ENCODE results near the gene ROBO1.

The ROBO1 gene

DNA sequence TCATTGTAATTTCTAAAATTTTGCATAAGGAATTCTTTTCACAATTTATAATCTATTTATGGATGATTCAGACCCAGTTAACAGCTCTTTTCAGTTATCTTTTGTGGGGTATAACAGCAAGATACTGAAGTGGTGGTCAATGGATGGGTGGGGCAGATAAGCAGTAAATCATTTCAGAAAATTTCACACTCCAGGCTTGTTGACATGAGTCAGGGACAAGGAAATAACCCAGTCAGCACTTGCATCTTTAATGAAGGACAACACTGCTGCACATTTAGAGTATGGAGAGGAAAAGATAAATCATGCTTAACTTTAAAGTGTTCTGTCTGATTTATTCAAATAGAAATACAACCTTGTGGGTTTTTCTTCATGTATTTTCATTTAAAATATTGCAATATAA, 181.6 kb downstream of the ROBO1 start:
- H3K36me3 ChIP-seq (replicated peaks; ENCODE audit: insufficient read depth, low read length), result no peaks in the 10 kb centered on the region
- no peaks in the 10 kb centered on the region for H3K9me2 ChIP-seq (replicated peaks; ENCODE audit: insufficient read depth, low read length)
- no peaks in the 10 kb centered on the region for H3K79me2 ChIP-seq (ENCODE audit: low read length)
- H3K4me1 ChIP-seq (ENCODE audit: low read length), result no peaks in the 10 kb centered on the region
- no peak overlapping the region for H3K9ac ChIP-seq (ENCODE audit: low read length)
- no peaks in the 10 kb centered on the region for H3K9me3 ChIP-seq (replicated peaks; ENCODE audit: insufficient read depth, low read length)
- no peak overlapping the region for H3K4me3 ChIP-seq (ENCODE audit: low read length)
- H4K20me1 ChIP-seq (ENCODE audit: insufficient read depth, low read length), result no peaks in the 10 kb centered on the region
- H3F3A ChIP-seq (ENCODE audit: insufficient read depth, low read length), result no peaks in the 10 kb centered on the region
- H3K4me2 ChIP-seq (ENCODE audit: low read depth, low read length), result no peak overlapping the region
- H3K27me3 ChIP-seq (replicated peaks; ENCODE audit: insufficient read depth, low read length), result no peaks in the 10 kb centered on the region
- H3K27ac ChIP-seq (ENCODE audit: low read length), result no peak overlapping the region
- no peak overlapping the region for H2AFZ ChIP-seq (ENCODE audit: low read length)
- no peak for TF ChIP-seq EZH2phosphoT487 (IDR thresholded peaks at IDR 0.05; ENCODE audit: low read length)
- TF ChIP-seq, protein P1, sequence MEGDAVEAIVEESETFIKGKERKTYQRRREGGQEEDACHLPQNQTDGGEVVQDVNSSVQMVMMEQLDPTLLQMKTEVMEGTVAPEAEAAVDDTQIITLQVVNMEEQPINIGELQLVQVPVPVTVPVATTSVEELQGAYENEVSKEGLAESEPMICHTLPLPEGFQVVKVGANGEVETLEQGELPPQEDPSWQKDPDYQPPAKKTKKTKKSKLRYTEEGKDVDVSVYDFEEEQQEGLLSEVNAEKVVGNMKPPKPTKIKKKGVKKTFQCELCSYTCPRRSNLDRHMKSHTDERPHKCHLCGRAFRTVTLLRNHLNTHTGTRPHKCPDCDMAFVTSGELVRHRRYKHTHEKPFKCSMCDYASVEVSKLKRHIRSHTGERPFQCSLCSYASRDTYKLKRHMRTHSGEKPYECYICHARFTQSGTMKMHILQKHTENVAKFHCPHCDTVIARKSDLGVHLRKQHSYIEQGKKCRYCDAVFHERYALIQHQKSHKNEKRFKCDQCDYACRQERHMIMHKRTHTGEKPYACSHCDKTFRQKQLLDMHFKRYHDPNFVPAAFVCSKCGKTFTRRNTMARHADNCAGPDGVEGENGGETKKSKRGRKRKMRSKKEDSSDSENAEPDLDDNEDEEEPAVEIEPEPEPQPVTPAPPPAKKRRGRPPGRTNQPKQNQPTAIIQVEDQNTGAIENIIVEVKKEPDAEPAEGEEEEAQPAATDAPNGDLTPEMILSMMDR (IDR thresholded peaks at IDR 0.05; ENCODE audit: low read length), result no peak
- no peak for DNase-seq

DNA sequence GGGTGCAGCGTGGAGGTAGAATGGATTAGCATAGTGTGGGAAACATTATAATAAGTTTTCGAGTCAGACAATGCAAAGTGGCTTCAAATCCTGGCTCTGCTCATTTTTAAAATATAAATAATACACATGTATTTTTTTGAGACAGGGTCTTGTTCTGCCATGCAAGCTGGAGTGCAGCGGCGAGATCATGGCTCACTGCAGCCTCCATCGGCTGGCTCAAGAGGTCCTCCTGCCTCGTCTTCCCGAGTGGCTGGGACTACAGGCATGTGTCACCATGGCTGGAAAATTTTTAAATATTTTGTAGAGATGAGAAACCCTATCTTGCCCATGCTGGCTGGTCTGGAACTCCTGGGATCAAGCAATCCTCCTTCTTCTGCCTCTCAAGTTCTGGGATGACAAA, 194.9 kb downstream of the ROBO1 start:
- Histone ChIP-seq H3K79me2 (ENCODE audit: low read length) (no peaks in the 10 kb centered on the region), H3F3A (ENCODE audit: insufficient read depth, low read length) (no peaks in the 10 kb centered on the region), H3K27me3 (replicated peaks; ENCODE audit: insufficient read depth, low read length) (no peaks in the 10 kb centered on the region), H3K36me3 (replicated peaks; ENCODE audit: insufficient read depth, low read length) (no peaks in the 10 kb centered on the region), H3K4me3 (ENCODE audit: low read length) (no peak overlapping the region), H3K4me2 (ENCODE audit: low read depth, low read length) (no peak overlapping the region), H3K27ac (ENCODE audit: low read length) (no peak overlapping the region), H2AFZ (ENCODE audit: low read length) (no peak overlapping the region), H3K9me2 (replicated peaks; ENCODE audit: insufficient read depth, low read length) (no peaks in the 10 kb centered on the region), H3K9me3 (replicated peaks; ENCODE audit: insufficient read depth, low read length) (no peaks in the 10 kb centered on the region), H3K9ac (ENCODE audit: low read length) (no peak overlapping the region), H4K20me1 (ENCODE audit: insufficient read depth, low read length) (no peaks in the 10 kb centered on the region), H3K4me1 (ENCODE audit: low read length) (no peaks in the 10 kb centered on the region)
- no peak for DNase-seq
- TF ChIP-seq EZH2phosphoT487 (IDR thresholded peaks at IDR 0.05; ENCODE audit: low read length) (no peak), EZH2 (optimal IDR thresholded peaks at IDR 0.05; ENCODE audit: low read depth, low read length) (no peak)
- TF ChIP-seq, protein P1 (IDR thresholded peaks at IDR 0.05; ENCODE audit: low read length), result no peak

DNA sequence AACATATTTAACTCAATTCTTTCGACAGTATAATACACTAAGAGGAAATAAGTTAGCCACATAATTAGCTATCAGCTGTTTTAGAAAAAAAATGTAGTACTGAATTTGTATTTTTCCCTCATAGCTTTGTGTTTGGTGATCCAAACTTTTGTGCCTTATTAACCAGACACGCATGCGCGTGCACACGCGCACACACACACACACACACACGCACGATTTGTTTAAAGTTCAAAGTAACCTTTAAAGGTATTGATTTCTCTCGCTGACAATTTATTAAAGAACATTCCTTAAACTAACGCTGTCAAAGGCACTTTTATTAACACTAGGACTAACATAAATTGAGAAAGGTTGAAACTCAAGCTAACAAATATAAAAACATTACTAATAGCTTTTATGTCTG, 198.9 kb downstream of the ROBO1 start:
- H3K9me3 ChIP-seq (replicated peaks; ENCODE audit: insufficient read depth, low read length), result no peaks in the 10 kb centered on the region
- H3K27ac ChIP-seq (ENCODE audit: low read length), result no peak overlapping the region
- H3K4me3 ChIP-seq (ENCODE audit: low read length), result no peak overlapping the region
- no peak overlapping the region for H2AFZ ChIP-seq (ENCODE audit: low read length)
- no peaks in the 10 kb centered on the region for H3K79me2 ChIP-seq (ENCODE audit: low read length)
- TF ChIP-seq EZH2 (optimal IDR thresholded peaks at IDR 0.05; ENCODE audit: low read depth, low read length) (no peak), EZH2phosphoT487 (IDR thresholded peaks at IDR 0.05; ENCODE audit: low read length) (no peak)
- TF ChIP-seq, protein P1 (IDR thresholded peaks at IDR 0.05; ENCODE audit: low read length), result no peak
- peaks cover 4% of the 10 kb centered on the region; the same call in 1 of the 2 replicates for H3F3A ChIP-seq (ENCODE audit: insufficient read depth, low read length)
- H3K4me2 ChIP-seq (ENCODE audit: low read depth, low read length), result no peak overlapping the region
- no peaks in the 10 kb centered on the region for H4K20me1 ChIP-seq (ENCODE audit: insufficient read depth, low read length)
- no peak overlapping the region for H3K9ac ChIP-seq (ENCODE audit: low read length)
- peaks cover 11% of the 10 kb centered on the region; the same call in 1 of the 2 replicates for H3K4me1 ChIP-seq (ENCODE audit: low read length)
- no peaks in the 10 kb centered on the region for H3K27me3 ChIP-seq (replicated peaks; ENCODE audit: insufficient read depth, low read length)
- H3K36me3 ChIP-seq (replicated peaks; ENCODE audit: insufficient read depth, low read length), result no peaks in the 10 kb centered on the region
- DNase-seq, result no peak
- H3K9me2 ChIP-seq (replicated peaks; ENCODE audit: insufficient read depth, low read length), result no peaks in the 10 kb centered on the region

All from MM.1S (cell line).